Measurements from ENCODE around the gene TMEM200C.
"Not testable (repeated sequence)": the region's sequence is repeated elsewhere in the genome, so short reads cannot be mapped to it uniquely, and the experiment has no call there.

TMEM200C gene

DNA sequence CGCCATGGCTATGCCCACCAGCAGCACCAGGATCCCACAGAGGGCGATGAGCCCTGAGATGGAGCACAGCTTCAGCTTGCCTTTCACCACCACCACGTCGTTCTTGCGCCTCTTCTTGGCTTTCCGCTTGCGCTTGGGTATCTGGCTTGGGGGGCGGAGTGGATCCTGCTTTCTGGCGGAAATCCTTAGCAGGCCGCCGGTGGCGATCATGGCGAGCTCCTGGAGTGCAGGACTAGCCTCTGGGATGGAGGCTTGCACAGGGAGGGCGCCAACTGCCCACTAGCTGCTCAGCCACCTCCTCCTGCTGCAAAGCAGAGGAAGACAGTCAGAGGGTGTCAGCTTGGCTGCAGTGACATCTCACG lies 3.5 kb downstream of the TMEM200C start:
- DNase-seq (ENCODE audit: low spot score), result peak; percentile 38

DNA sequence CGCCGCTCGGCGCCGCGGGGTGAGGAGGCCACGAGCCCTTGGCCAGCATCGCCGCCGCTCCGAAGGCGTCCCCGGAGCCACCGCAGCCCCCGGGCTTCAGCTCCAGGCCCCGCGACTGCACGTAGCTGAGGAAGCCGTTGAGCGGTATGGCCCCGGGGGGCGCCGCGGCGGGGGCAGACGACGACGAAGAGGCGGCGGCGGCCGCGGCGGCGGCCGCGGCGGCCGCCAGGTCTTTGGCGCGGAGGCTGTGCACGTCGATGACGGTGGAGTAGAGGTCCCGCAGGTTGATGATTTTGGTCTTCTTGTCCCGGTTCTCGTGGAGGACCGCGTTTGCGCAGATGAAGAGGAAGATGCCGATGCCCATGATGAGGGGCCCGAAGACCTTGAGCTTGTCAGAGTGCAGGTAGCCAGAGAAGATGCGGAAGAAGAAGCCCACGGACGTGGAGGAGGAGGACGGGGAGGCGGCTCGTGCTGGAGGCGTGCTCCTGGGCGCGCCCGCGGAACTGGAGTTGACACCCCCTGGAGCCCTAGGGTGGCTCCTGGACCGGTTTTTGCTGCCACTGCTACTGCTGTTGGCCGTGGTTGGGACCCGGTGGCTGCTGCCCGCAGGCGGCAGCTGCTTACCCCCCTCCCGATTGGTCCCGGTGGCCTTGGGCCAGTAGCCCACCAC lies 4.0 kb downstream of the TMEM200C start:
- peak; percentile 38 for DNase-seq (ENCODE audit: low spot score)

DNA sequence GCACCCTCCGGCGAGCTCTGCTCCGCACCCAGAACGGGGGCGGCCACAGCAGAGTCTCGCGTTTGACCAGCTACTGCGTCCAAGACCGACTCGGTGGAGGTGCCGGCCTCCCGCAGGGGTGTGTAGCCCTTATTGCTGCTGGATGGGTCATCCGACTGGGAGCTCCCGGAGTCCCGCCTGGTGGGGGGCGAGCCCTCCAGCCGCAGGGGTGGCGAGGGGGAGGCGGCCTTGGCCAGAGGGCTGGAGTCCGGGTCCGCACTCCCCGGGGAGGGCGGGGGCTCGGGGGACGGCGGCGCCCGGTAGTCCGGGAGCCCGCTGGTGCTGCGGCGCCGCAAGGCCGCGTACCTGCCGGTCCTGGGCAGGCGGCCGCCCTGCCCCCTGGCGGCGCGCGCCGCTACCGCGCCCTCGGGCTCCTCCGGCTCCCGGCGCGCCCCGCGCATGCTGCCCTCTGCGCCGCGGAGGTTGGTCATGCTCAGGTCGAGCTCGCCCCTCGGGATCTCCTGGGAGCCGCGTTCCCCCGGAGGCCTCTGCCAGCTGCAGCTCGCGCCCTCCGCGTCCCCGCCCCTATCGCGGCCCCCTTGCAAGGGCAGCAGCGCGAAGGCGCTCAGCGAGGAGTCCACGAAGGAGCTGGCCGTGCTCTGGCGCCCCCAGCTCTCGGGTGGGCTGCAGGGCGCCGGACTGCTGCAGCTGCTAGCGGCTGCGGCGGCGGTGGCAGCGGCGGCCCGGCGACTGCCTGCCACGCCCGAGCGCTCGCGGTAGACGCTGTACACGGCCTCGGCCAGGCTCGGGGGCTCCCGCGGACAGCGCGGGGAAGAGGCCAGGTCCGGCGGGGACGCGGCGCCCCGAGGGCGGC lies 4.8 kb downstream of the TMEM200C start:
- peak; percentile 92 for DNase-seq (ENCODE audit: low spot score)

DNA sequence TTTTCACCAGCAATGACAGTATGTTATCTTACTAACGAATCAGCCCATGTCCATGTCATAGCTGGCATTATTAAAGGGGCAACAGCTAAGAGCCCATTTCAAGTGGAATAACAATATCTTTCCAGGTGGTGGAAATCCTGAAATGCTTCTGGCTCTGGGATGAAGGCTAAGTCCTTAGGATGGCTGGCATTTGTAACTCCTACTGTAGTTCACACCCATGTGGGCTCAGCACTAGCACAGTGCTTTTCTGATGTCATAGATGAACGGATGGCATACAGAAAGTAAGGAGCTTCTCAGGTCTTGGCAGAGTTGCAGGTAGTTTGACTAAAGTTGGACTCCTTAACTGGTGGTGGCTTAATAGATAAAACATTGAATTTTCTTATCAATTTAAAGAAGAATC lies 10.0 kb downstream of the TMEM200C start:
- DNase-seq (ENCODE audit: low spot score), result no peak

DNA sequence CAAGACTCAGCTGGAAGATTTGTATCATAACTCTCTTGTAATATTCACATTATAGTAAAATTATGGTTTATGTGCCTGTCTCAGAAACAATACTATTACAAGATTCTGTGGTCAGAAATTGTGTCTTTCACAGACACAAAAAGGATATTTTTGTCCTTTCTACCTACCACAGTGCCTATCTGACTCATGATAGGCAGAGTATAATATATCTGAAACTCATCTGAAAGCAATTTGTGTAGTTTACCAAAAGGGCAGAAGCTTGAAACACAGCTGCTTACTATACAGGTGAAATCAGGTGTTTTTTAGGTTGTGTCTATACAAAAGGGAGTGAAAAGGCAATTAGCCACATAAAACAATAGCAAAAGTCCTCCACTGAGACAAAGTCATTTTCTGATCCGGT lies 10.9 kb downstream of the TMEM200C start:
- no peak for DNase-seq (ENCODE audit: low spot score)

DNA sequence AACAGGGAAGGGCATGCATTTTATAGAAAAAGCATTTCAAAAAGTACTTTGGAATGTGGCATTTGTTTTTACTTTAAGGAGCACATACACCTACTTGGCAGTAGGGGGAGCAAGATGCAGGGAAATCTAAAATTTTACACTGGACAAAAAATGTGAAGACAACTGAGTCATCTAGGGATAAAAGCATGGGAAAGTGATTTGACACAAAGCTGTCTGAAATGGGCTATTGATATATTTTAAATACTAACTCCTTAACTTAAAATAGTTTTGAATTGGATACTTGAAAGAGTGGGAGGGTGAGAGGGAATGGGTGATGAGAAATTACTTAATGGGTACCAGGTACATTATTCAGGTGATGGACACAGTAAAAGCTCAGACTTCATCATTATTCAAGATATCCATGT lies 15.8 kb downstream of the TMEM200C start:
- peak; percentile 37 for DNase-seq (ENCODE audit: low spot score)

DNA sequence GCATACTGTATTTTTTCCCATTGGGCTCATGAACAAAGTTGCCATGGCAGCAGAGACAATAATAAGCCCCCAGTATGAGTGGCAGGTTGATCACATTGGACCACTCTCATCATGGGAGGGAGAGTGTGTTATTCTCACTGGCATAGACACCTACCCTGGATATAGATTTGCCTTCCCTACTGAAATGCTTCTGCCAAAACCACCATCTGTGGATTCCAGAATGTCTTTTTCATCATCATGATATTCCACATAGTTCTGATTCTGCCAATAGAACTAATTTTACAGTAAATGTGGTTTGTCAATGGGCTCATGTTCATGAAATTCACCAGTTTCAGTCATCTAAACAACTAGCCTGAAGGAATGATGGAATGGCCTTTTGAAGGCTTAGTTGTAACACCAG lies 18.4 kb downstream of the TMEM200C start:
- DNase-seq (ENCODE audit: low spot score), result no peak

DNA sequence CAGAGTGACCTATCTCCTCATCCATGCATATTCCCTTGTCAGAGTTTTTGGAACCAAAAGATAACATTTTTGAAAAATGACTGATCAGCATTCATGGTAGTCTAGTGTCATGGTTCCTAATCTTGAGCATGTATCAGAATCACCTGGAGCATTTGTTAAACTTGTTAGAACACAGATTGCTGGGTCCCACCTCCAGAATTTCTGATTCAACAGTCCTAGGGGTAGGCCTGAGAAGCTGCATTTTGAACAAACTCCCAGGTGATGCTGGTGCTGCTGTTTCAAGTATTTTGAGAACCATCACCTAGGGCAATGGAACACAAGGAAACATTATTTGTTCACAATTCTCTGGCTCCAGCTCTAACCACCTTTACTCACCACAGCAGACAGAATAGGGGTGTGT lies 21.0 kb downstream of the TMEM200C start:
- no peak for DNase-seq (ENCODE audit: low spot score)

DNA sequence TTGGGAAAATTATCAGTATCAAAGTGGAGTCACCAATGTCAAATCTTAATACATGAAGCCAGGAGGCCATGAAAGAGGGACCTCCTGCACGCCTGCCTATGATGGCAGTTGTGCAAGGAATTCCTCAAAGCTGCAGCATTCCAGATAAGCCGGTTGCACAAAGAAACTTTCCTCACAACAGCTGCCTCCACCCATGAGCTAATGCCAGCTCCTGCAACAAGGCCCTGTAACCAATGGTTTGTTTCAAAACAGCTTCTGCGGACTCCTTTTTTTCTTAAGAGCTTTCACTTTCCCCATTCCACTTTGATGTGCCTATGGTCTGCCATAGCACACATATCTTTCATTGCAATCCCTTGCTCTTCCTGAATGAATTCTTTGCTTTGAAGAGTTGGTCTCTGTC lies 22.4 kb downstream of the TMEM200C start:
- DNase-seq (ENCODE audit: low spot score), result no peak

DNA sequence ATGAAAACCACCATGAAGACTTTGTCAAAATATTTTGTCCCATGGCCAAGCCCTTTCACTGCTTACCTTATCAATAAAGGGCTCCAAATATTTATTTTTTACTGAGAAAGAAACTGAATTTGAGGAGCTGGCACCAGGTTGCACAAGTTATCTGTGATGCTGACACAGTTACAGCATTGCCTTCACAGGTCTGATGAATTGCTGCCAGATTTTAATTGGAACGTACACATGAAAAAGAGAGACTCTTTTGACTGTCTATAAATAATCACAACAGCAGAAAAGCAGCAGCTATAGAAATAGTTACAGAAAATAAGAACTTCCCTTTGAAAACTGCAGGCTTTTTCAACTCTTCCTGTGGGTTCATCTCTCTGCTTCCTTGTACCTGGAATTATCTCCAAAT lies 23.9 kb downstream of the TMEM200C start:
- no peak for DNase-seq (ENCODE audit: low spot score)

DNA sequence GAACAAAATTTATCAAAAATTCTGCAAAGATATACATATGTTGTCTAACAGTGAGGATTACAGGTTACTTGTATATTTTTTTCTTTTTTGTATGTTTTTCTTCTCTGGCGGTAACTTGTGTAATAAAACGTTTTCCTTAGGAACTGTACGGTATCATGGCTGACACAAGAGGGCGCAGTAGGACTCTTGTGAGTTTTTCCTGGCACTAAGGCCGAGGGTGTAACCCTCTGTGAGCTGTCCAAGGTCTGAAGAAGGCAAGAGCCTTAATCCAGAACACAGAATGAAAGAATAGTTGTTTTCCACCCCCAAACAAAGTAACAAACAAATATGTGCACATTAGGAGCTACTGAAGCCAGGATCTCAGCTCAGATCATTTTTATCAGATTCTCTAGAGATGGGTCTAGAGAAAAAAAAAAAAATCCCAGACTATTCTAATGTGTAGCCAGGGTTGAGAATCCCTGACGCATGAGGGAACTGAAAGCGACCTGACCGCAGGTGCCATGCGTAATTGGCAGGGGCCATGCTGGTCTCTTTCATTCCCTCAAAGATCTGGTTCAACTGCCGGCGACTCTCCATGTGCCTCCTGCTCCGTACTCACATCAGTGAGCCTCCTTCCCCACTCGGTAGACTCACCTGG lies 27.0 kb downstream of the TMEM200C start:
- DNase-seq (ENCODE audit: low spot score), result peak; percentile 68

DNA sequence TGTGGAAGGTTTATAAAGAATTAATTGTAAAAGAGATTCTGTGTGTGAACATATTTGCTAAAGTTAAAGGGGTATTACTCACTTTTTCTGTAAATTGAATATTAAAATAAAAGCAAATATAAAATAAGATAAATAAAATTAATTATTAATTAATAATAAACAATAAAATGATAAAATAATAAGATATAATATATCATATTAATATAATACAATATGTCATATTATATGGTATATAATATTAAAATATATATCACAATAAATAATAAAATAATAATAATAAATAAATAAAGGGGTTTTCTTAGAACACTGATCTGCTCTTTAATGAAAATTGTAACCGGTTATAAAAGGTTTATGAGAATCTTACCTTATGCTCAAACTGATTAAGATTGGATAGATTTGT lies 29.8 kb downstream of the TMEM200C start:
- no peak for DNase-seq (ENCODE audit: low spot score)

DNA sequence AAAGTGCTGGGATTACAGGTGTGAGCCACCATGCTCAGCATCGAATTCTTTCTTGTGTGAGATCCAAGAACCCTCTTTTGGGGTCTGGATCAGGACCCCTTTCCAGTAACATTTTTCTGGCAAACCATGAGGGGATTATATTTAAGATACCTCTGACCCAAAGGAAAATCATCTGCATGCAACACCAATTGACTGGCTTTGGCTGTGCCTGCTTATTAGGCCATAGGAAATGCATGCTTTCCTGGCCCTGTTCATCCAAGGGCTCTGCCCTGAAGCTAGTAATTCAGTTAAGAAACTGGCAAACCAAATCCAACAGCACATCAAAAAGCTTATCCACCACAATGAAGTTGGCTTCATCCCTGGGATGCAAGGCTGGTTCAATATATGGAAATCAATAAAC lies 33.2 kb downstream of the TMEM200C start:
- DNase-seq (ENCODE audit: low spot score), result not testable (repeated sequence)

DNA sequence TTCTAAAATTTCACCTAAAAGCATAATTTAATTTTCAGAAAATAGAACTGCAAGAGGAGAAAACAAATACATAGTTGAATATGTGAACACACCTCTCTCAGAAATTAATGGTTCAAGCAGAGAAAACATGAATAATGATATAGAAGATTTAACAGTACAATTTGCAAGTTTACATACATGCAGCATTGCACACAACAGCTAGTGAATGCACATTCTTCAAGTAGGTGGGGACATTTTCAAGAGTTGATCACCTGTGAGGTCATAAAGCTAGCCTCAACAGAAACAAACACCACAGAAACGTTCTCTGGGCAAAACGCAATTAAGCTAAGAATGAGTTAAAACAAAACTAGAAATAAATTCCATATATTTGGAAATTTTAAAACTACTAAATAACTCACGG lies 38.1 kb downstream of the TMEM200C start:
- DNase-seq (ENCODE audit: low spot score), result no peak

DNA sequence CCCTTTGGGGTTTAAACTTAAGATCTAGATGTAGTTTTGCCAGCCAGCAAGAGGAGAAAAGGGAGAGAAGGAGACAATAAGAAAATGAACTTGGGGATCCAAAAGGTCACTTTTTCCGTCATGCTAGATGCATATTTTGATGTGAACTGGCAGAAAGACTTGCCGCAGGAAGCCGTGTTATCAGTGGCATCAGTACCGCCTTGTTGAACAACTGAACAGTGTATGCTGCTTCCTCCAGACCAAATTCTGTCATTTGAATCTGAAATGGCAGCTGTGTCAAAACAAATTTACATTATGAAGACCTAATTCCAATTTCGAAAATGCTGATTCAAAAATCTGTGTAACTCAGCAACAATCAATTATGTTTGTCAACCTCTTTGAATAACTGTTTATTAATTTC lies 42.1 kb downstream of the TMEM200C start:
- DNase-seq (ENCODE audit: low spot score), result no peak

DNA sequence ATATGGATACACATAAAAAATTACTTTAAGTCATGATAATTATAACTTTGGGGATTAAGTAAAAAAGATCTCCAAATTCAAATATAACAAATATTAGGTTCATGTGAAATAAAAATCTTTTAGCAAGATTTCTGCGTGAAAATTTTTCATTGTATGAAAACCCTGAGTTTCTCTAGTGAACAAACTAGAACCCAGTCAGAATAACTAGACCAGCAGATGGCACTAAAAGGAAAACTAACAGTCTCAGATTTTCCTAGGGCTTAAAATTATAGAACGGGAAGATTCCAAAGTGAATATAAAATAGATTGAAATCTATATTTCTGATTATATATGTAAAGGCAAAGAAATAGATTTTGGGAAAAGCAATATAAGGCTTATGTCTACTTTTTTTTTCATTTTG lies 43.3 kb downstream of the TMEM200C start:
- no peak for DNase-seq (ENCODE audit: low spot score)

DNA sequence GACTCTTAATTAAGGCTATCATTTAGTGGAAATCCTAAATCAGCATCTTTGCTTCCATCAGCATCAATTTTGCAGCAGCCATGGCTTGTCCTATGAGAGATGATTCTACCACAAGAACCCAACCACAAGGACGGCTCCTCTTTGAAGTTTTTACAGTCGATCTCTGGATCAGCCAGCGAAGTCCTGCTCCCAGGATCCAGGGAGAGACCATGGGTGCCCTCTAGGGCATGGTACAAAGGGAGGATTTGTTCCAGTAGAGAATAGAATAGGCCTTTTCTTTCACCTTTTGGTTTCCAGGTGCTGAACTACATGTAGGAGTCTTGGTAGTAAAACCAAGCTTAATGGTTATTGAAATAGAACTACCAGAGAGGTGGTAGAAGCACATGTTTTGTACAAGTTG lies 52.7 kb downstream of the TMEM200C start:
- no peak for DNase-seq (ENCODE audit: low spot score)

DNA sequence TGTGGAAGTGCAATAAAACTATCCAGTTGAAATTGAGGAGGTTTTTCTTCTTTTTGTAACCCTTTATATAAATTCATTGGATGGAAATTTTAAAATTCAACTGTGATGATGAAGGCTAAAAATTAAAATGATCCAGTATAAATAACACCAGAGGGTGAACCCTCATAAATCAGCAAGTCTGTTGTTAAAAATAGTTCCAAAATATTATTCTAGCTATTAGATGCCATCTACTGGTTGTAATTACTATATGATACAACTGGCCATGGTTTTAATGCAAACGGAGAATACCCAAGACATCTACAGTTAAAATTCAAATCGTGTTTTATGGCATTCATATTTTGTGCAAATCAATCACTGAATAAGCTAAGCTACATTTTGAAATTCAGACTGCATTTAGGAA lies 53.8 kb downstream of the TMEM200C start:
- no peak for DNase-seq (ENCODE audit: low spot score)

DNA sequence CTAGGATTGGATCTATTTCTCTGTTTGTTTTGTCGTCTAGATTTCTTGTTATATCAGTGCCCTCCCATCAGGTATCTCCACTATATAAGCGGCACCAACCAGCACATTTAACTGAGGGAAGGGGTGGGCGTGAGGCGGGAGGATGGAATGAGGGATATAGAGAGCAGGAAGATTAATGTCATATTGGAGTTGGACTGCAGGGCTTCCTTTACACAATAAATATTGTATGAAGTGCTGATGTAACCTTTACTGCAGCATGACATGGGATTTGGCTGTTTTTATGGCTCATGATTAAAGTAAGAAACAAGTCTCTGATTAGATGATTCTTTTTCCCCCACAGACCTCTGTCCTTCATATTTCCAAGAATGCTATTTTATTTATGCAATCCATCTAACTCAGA lies 54.8 kb downstream of the TMEM200C start:
- DNase-seq (ENCODE audit: low spot score), result no peak

DNA sequence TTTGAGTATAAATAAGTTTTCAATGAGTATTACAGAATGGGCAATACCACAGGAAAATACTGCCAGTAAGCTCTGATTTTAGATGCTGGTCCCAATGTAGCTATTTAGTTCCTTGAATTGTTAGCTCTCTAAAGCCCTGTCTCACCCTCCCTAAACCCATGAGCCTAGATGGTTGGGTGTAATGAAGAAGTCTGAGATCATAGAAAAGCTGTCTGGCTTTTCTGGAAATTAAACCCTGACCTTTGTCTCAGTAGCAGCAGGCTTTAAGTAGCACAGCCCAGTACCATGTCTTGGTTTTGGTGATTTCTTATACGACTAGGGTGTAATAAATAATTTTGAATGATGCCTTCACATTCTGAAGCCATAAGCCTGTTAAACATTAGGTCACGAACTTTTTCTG lies 55.3 kb downstream of the TMEM200C start:
- DNase-seq (ENCODE audit: low spot score), result no peak

DNA sequence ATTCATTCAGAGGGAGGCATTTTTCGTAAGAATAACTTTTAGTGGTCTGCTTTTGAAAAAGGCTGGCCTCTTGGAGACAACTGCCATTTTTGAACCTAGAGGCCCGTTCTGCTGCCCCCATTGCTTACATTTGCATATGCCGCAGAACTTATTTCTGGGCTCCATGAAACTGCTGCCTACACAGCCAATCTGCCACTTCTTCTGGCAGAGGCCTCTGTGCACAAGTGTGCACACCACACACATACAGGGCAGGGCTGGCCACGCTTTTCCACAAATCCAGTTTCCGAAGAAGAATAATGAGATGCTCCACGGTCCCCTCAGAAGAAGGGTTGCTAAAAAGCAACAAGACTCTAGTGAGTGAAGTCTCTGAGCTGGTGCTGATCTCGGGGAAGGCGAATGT lies 56.2 kb downstream of the TMEM200C start:
- no peak for DNase-seq (ENCODE audit: low spot score)
